ENCODE results near the gene CNOT11.
"Not testable (repeated sequence)": the region's sequence is repeated elsewhere in the genome, so short reads cannot be mapped to it uniquely, and the experiment has no call there.

Gene CNOT11

GRCh38 chr2:101230541-101231001, 22.1 kb upstream of the CNOT11 start:
- TF ChIP-seq CTCF (IDR thresholded peaks at IDR 0.05; ENCODE audit: insufficient read depth, low read depth, low read length, missing control alignments), result no peak
- no peak for DNase-seq (ENCODE audit: low read depth)
- no peak overlapping the region for H3K4me3 ChIP-seq (ENCODE audit: low read depth, low read length)

GRCh38 chr2:101231240-101231639, 21.4 kb upstream of the CNOT11 start:
- DNase-seq (ENCODE audit: low read depth), result no peak
- H3K4me3 ChIP-seq (ENCODE audit: low read depth, low read length), result no peak overlapping the region
- TF ChIP-seq CTCF (IDR thresholded peaks at IDR 0.05; ENCODE audit: insufficient read depth, low read depth, low read length, missing control alignments), result no peak

GRCh38 chr2:101231937-101232730, 20.6 kb upstream of the CNOT11 start:
- DNase-seq (ENCODE audit: low read depth), result no peak
- no peak for TF ChIP-seq CTCF (IDR thresholded peaks at IDR 0.05; ENCODE audit: insufficient read depth, low read depth, low read length, missing control alignments)
- H3K4me3 ChIP-seq (ENCODE audit: low read depth, low read length), result no peak overlapping the region

- DNase-seq (ENCODE audit: low read depth), result no peak
- H3K4me3 ChIP-seq (ENCODE audit: low read depth, low read length), result no peak overlapping the region
- no peak for TF ChIP-seq CTCF (IDR thresholded peaks at IDR 0.05; ENCODE audit: insufficient read depth, low read depth, low read length, missing control alignments)
These were observed 19.9 kb upstream of the CNOT11 start for GRCh38 chr2:101232770-101233169.

GRCh38 chr2:101234169-101234938, 18.3 kb upstream of the CNOT11 start:
- no peak overlapping the region for H3K4me3 ChIP-seq (ENCODE audit: low read depth, low read length)
- TF ChIP-seq CTCF (IDR thresholded peaks at IDR 0.05; ENCODE audit: insufficient read depth, low read depth, low read length, missing control alignments), result no peak
- no peak for DNase-seq (ENCODE audit: low read depth)

GRCh38 chr2:101235956-101236355, 16.7 kb upstream of the CNOT11 start:
- DNase-seq (ENCODE audit: low read depth), result not testable (repeated sequence)

GRCh38 chr2:101237944-101238343, 14.7 kb upstream of the CNOT11 start:
- not testable (repeated sequence) for H3K4me3 ChIP-seq (ENCODE audit: low read depth, low read length); DNase-seq (ENCODE audit: low read depth)

More at GRCh38 chr2:101235956-101236355, 16.7 kb upstream of the CNOT11 start:
- not testable (repeated sequence) for H3K4me3 ChIP-seq (ENCODE audit: low read depth, low read length)
